ENCODE results near the gene OPTN. TPM values are rescaled to one million over a fixed set of nuclear protein-coding genes. Genes with fewer than 3 reads are reported as not detected.
"Not testable (repeated sequence)": the region's sequence is repeated elsewhere in the genome, so short reads cannot be mapped to it uniquely, and the experiment has no call there.

The OPTN gene
- total RNA-seq, 1 donor from 2014 or later: 29.5 TPM

DNA sequence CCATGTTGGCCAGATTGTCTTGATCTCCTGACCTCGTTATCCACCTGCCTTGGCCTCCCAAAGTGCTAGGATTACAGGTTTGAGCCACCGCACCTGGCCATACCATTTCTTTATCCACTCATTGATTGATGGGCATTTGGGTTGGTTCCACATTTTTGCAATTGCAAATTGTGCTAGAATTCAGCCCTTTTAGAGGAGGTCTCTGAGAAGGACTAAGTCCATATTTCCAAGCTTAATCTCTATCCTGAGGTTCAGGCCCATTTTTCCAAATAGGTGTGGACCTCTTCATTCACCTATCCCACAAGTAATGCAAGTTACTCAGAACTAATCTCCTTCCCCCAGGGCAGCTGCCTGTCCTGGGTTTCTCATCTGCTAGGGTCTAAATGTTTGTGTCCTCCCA is 9.7 kb upstream of the OPTN start:
- DNase-seq: no peak

- peak; percentile 72 for DNase-seq
Observed at GRCh38 chr10:13091801-13092200, 8.2 kb upstream of the OPTN start.

DNA sequence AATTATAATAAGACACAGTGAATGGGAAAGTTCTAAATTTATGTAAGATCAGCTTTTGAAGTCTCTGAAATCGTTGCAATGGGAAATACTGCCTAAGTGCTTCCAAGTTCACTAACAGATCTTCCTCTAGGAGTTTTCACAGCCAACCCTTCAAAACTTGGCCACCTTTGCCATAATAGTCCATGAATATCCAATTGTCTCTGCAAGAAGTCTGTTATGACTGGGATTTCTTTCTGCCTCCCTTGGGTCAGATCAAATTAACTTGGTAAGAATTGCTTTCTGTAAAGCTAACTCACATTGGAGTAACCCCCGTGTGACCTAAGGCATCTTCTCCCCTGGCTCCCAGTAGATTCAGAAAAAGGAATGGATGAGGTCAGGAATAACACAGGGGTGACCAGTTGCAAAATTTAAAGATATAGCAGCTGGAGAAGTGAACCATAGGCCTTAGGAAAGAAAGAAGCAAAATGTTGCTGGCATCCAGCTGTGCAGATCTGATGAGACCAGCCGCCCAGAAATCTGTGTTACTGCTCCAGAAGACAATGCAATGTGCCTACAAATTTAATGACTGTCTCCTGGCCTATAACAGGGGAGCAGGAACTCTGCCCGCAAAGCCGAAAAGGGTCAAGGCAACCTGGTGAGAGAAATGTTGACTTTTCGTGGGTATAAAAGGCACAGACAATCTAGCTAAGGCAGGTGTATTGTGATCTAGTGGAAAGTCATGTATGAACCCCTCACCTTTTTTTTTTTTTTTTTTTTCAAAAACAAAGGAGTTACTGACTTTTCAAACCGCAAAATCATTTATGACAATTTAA is 7.5 kb upstream of the OPTN start:
- DNase-seq: peak; percentile 91

DNA sequence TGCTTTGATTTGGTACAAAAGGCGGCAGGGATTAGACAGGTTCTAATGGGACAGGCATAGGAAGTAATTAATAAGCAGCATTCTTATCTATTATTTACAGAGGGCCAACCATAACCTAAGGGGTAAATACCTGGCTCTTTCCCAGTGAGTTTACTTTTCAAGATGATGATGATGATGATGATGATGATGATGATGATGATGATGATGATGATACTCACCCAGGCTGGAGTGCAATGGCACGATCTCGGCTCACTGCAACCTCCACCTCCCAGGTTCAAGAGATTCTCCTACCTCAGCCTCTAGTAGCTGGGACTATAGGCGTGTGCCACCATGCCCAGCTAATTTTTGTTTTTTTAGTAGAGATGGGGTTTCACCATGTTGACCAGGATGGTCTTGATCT is 5.9 kb upstream of the OPTN start:
- DNase-seq: not testable (repeated sequence)

- DNase-seq: no peak
Observed at GRCh38 chr10:13095094-13095493, 4.9 kb upstream of the OPTN start.

DNA sequence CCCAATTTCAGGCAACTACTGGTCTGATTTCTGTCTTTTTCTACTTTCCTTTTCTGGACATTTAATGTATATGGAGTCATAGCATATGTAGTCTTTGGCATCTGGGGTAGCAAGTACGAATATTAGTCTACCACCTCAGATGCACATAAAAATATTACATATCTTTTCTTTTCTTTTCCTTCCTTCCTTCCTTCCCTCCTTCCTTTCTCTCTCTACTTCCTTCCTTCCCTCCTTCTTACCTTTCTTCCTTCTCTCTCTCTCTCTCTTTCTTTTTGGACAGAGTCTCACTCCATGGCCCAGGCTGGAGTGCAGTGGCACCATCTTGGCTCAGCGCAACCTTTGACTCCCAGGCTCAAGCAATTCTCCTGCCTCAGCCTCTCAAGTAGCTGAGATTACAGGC is 4.0 kb upstream of the OPTN start:
- no peak for DNase-seq

DNA sequence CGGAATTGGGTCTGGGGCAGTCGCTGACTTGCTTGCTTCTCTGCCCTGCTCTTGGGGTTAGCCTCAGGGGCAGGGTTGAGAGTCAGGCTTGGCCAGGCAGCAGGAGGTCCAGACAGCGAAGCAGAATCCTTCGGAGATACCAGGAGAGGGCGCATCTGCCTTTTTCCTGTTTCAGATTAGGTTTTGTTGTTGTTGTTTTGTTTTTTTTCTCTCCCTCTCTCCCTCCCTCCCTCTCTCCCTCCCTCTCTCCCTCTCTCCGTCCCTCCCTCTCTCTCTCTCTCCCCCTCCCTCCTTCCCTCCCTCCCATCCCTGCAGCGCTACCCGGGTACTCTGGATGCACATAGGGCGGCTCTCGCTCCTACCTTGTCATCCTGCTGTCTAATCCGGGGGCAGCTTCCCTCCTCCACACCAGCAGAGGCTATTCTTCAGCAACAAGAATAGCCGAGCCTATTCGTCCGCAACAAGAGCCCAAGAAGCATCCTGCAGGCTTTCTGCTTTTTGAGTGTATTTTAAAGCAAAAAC is 758 bp upstream of the OPTN start:
- peak; percentile 71 for DNase-seq

GRCh38 chr10:13100349-13101294 is 659 bp downstream of the OPTN start:
- DNase-seq: peak; percentile 40

DNA sequence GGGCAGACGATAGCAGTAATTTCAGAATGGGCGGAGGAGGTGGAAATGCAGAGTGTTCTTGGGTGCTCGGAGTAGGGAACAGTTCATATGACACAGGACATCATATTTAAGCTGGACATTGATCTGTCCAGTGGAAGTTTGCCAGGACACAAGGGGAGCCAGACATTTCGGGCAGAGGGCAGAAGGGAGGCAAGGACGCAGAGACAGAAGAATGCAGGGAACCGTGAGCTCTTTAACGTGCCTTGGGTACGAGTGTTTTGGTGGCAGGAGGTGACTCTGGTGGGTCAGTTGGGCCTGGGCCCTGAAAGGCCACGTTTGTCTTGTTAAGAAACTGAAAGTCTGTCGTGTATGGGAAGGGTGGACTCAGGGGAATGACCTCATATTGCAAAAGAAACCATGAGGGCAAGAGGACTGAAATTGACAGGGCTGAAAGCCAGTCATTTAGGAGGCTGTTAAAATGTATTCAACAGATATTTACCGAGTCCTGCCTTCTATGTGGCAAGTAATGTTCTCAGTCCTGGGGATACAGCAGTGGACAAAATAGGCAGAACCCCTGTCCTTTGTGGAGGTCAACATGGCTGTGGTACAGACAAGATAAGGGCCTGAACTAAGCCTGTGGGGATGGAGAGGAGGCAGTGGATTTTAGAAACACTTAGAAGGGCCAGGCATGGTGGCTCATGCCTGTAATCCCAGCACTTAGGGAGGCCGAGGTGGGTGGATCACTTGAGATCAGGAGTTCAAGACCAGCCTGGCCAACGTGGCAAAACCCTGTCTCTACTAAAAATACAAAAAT is 2.2 kb downstream of the OPTN start:
- no peak for DNase-seq

DNA sequence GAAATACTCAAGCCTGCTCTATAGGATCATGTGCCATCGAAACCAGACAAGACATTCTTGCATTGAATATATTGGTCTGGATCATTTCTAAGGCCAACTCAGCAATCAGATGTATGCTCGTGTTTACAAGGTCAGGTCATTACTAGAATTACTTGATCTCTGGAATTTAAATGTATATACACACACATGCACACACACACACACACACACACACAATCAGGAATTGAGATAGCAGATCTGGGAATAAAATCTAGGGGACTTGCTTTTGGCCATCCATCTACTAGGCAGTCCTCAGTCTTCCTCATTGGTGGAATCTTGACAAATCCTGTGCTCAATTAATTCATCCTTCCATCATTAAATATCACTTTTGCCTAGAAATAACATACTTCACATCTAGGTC is 3.6 kb downstream of the OPTN start:
- DNase-seq: no peak

DNA sequence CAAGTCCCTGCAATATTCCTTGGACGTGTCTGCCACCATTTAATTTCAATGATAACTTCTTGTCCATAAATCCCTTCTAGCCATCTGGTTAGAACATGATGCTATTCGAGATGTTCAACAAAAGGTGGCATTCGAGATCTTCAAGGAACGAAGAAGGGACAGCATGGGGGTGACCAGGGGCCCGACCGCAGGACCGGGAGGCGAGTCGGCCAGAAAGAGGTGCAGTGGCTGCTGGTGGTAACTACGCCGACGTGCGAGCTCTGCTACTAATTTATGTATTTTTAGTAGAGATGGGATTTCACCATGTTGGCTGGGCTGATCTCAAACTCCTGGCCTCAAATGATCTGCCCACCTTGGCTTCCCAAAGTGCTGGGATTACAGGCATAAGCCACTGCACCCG is 4.7 kb downstream of the OPTN start:
- no peak for DNase-seq

DNA sequence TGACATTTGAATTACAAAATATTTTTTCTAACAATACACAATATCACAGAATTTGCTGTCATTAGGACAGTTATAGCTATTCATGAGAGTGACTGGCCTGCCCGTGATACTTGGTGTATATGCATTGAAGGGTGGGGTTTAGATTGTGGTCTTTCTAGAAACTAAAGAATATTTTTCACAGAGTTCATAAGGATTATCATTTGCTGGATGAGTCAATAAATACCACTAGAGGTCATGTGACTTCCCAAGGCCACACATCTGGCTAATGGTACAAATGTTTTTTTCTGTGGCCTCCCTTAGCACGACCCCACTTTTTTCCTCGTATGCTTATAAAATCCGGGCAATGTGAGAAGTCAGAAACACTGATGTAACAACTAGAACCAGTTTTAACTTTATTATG is 5.2 kb downstream of the OPTN start:
- DNase-seq: no peak

DNA sequence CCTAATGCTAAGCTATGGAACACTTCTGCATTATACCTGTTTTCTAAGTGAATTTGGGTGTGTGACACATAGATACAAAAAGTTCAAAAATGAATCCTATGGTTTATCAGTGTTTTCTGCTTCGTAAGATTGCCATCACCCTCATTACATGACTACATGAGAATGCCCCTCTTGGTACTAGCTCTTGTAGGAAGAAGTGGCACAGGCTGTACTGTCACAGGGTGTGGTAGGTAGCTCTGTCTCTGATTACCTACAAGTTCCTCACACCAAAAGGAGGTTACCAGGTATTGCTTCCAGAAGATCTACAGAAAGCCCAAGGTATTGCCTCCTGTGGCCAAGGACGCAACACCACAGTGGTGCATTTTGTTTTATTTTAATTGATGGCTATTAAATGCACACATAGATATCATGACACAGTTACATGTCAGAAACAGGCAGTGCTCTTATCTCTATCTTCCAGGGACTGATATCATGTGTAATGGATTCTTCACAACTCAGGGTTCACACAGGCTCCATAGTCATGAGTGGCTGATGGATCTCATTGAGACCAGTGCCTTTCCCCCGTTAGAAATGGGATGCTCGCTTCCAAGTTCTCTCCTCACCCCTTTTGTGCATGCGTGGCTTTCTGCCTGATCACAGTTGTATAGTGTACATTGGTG is 6.6 kb downstream of the OPTN start:
- DNase-seq: no peak

- DNase-seq: no peak
Observed at GRCh38 chr10:13110908-13111307, 10.9 kb downstream of the OPTN start.

GRCh38 chr10:13113544-13113943 is 13.6 kb downstream of the OPTN start:
- DNase-seq: no peak

DNA sequence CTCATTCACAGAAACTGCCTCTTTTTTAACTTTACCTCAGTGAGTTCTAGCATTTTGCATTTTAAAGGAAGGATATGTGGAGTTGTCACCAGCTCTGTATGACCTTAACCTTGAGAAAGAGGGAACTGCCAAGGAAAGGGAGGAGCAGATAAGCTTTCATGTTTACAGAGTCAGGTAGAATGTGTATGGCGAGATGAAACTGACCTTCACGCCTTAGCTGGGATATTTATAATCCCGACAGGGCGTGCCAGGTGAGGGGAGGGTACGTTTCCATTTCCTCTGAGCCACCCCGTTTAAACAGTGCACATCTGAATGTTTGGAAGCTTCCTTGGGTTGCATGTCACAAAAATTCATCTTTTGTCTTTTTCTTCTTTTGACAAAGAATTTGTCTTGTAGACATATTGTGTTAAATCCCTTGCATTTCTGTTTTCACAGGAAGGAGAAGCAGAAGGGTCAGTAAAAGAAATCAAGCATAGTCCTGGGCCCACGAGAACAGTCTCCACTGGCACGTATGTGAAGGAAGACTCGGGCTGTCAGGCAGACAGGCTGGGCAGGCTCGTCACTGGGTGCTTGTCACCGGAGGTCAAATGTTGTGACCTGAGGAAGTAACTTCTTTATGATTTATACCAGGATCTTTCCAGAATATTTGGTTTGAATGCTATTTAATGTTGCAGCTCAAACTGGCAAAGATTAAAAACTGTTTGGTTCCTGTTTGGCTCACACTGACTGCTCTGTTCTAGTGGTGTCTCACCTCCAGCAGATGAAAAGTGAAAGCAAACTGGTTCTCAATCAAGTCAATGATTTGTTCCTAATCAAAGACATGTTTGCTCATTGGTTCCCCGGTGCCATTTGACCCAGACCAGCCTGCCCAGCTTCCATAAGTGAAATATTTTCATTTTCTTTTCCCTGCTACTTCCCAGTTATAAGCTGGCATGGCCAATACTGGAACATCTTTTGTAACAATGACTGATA is 16.2 kb downstream of the OPTN start:
- DNase-seq: no peak

DNA sequence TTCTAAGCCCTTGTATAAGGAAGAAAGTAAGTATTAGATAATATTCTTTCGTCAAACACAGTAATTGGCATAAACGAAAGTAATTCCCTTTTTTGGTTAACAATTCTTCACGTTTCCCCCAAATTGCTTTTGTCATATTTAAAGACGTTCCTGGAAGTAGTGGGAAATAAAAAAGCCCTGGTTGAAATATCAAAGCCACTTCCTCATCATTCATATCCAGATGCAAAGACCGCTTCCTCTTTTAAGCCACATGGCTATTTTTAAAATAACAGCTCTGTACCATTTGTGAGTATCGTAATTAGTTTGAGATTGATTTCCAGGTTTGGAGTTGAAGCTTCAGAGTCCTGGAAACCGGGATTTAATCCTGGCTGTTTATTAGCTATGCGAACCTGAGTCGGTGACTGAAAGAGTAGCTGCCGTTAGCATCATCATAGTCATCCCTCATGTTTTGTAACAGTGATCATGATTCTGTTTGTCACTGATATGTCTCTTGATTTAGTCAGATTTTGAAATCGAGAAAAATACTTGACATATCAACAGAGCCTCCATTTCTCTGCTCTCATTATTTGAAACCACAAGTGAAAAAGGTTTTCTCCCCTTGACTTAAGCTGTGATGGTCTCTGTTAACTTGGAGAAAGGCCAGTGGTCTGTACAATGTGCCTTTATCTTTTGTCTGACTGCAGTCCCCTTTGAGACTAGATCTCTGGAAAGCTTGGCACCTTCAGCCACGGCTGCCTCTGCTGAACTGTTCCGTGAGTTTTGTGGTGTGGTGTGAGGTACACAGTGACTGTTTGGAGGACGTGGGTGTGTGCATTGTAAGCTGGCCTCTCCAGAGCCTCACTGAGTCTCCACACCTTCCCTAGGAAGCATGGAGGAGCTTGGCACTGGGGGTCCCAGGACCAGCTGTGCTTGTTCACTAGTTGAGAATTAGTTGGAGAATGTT is 18.1 kb downstream of the OPTN start:
- no peak for DNase-seq

- no peak for DNase-seq
Observed at GRCh38 chr10:13118784-13119410, 18.9 kb downstream of the OPTN start.
